Central memory CD8-positive, alpha-beta T cell (primary cell): ENCODE data around the gene KRT1.
A peak's percentile ranks its signal among the peaks of the same experiment; 100 is the strongest.

Experiments used
- ATAC-seq: fragments of 150-1000 bp; cut with Tn5 transposase; replicated peaks from 2 replicates; pipeline ENCODE4 v1.10.0; 2022; ENCODE audit warnings: mild to moderate bottlenecking, moderate FRiP score, moderate number of reproducible peaks; ENCODE audit not compliant: poor library complexity, severe bottlenecking; ENCODE audit errors: extremely low read depth
- DNase-seq, 2 donors: peaks; one replicate each; pipeline ENCODE4 v3.0.0; 2021; ENCODE audit warnings: low spot score in 2 of 2
- H3K27ac Mint-ChIP-seq: one replicate; pipeline ENCODE4 v1.8.0; 2022; ENCODE audit warnings: low read depth, mild to moderate bottlenecking, moderate library complexity, mixed read lengths
- H3K27me3 Mint-ChIP-seq: one replicate; pipeline ENCODE4 v1.8.0; 2022; ENCODE audit warnings: mixed read lengths
- H3K36me3 Mint-ChIP-seq: one replicate; pipeline ENCODE4 v1.8.0; 2022; ENCODE audit warnings: mild to moderate bottlenecking, moderate library complexity, mixed read lengths; ENCODE audit not compliant: insufficient read depth
- H3K4me1 Mint-ChIP-seq: one replicate; pipeline ENCODE4 v1.8.0; 2022; ENCODE audit warnings: mixed read lengths
- H3K4me3 Mint-ChIP-seq: one replicate; pipeline ENCODE4 v1.8.0; 2022; ENCODE audit warnings: mild to moderate bottlenecking, moderate library complexity, mixed read lengths
- H3K9me3 Mint-ChIP-seq: one replicate; pipeline ENCODE4 v1.8.0; 2022; ENCODE audit warnings: mixed read lengths

Gene KRT1

DNA sequence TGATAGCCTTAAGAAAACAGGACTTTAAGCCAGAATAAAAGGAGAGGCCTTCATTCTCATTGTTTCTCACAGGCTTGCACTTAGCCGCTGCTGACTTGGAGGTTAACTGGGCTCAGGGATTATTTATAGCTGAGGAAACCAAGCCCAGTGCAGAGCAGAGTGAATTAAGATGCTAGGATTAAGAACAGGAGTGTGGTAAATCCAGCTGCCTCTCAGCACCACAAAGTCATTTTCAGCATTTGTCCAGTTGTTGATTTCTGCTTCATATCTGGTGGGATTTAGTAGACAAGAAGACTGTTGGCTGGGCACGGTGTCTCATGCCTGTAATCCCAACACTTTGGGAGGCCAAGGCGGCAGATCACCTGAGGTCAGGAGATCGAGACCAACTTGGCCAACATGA is 47.6 kb downstream of the KRT1 start:
- ATAC-seq (no peak), DNase-seq (peak in 1 of 2 donors; percentile 3)
- Mint-ChIP-seq H3K36me3 (peaks cover 2% of the 10 kb centered on the region), H3K4me3 (no peak overlapping the region), H3K9me3 (no peaks in the 10 kb centered on the region), H3K27me3 (no peaks in the 10 kb centered on the region), H3K27ac (peak overlapping the region; percentile 58), H3K4me1 (peaks cover 57% of the 10 kb centered on the region)

- H3K9me3 Mint-ChIP-seq = no peaks in the 10 kb centered on the region
- H3K36me3 Mint-ChIP-seq = peaks cover 2% of the 10 kb centered on the region
- H3K27me3 Mint-ChIP-seq = no peaks in the 10 kb centered on the region
- ATAC-seq (no peak), DNase-seq (no peak)
- H3K4me1 Mint-ChIP-seq = peaks cover 60% of the 10 kb centered on the region
- H3K4me3 Mint-ChIP-seq = no peak overlapping the region
- H3K27ac Mint-ChIP-seq = peak overlapping the region; percentile 58
These were observed 48.3 kb downstream of the KRT1 start for GRCh38 chr12:52631676-52632459.

DNA sequence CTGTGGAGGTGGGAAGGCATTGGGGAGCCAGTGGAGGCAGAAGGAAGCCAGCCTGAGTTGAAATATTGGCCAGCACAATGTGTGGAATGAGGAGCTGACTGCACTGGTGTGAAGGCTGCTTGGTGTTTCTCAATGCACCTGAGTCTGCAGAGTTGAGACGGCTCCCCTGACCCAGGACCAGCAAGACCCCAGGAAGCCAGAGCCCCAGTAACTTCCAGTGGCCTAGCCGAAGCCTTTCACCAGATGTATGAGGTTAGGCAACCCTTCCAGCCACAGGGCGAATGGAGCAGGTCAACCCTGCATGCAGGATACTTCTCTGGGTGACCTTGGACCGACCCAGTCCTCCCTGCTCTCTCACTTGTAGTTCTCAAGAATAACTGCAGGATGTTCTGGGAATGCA is 48.9 kb downstream of the KRT1 start:
- ATAC-seq (no peak), DNase-seq (peak in 1 of 2 donors; percentile 5)
- Mint-ChIP-seq H3K4me3 (no peak overlapping the region), H3K27me3 (no peaks in the 10 kb centered on the region), H3K4me1 (peaks cover 56% of the 10 kb centered on the region), H3K27ac (peak overlapping the region; percentile 56), H3K9me3 (no peaks in the 10 kb centered on the region), H3K36me3 (peaks cover 2% of the 10 kb centered on the region)

- Mint-ChIP-seq H3K27ac (peak overlapping the region; percentile 56), H3K4me3 (peak overlapping the region; percentile 34)
These were observed 49.5 kb downstream of the KRT1 start for GRCh38 chr12:52630599-52631200.

GRCh38 chr12:52630008-52630500 is 50.2 kb downstream of the KRT1 start:
- peaks cover 52% of the 10 kb centered on the region for H3K4me1 Mint-ChIP-seq

More at GRCh38 chr12:52630599-52631200, 49.5 kb downstream of the KRT1 start:
- ATAC-seq (no peak), DNase-seq (no peak)
- Mint-ChIP-seq H3K4me1 (peaks cover 52% of the 10 kb centered on the region), H3K36me3 (no peaks in the 10 kb centered on the region), H3K9me3 (no peaks in the 10 kb centered on the region), H3K27me3 (no peaks in the 10 kb centered on the region)

DNA sequence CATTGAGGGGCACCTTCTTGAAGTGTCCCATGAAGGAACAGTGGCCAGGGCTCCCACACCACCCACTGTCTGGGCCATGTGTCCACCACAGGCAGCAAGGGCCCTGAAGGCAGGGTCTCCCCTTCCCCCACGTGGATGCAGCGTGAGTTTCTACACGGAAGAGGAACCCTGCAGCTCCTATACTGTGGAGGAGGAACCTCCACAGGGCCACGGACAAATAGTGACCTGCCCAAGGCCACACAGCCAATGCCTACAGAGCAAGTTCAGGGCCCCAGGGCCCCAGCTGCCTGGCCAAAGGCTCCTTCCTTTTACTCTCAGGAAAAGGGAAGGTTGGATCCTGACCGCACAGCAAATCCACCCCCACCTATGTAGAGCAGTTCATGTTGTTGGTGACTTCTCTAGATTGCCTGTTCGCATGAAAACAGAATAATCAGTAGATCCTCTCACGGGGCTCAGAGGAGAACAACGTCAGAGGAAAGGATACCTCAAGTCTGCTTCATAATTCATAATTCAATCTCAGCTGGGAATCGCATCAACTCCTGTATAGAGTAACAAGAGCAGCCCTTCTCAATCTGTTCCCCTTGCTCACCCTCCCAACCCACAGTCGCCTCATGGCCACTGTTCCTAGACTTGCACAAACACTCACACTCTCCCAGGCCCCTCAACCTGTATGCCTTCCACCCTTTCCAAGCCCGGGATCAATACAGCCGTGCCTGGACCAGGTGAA is 50.8 kb downstream of the KRT1 start:
- Mint-ChIP-seq H3K9me3 (no peaks in the 10 kb centered on the region), H3K27me3 (no peaks in the 10 kb centered on the region), H3K4me1 (peaks cover 51% of the 10 kb centered on the region), H3K4me3 (no peak overlapping the region), H3K27ac (no peak overlapping the region), H3K36me3 (no peaks in the 10 kb centered on the region)
- ATAC-seq (no peak), DNase-seq (peak in 1 of 2 donors; percentile 9)

More at GRCh38 chr12:52630008-52630500, 50.2 kb downstream of the KRT1 start:
- H3K36me3 Mint-ChIP-seq = no peaks in the 10 kb centered on the region
- no peaks in the 10 kb centered on the region for H3K27me3 Mint-ChIP-seq
- no peak for ATAC-seq
- no peaks in the 10 kb centered on the region for H3K9me3 Mint-ChIP-seq
- H3K27ac Mint-ChIP-seq = peak overlapping the region; percentile 56
- peak; percentile 6 to 9 for DNase-seq
- H3K4me3 Mint-ChIP-seq = peak overlapping the region; percentile 34

DNA sequence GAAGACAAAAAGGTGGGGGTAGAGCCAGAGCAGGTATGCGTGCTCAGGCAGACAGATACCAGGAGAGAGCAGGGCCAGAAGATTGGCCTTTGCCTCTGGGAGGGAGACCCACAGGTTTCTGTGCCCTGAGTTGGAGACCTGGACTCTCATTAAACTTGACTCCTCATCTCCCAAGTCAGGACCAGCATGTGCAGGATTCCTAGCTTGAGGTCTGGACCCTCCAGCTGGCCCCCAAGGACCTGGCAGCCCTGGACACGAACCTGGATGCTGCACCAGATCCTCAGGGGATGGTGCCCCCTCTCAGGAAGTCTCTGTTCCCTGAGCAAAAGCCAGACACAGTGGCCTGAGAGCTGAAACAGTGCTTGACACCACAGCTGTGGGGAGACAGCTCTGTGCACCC is 51.4 kb downstream of the KRT1 start:
- ATAC-seq (no peak), DNase-seq (peak in 1 of 2 donors; percentile 8)
- Mint-ChIP-seq H3K27ac (no peak overlapping the region), H3K4me3 (no peak overlapping the region), H3K4me1 (peaks cover 45% of the 10 kb centered on the region), H3K27me3 (no peaks in the 10 kb centered on the region), H3K36me3 (no peaks in the 10 kb centered on the region), H3K9me3 (no peaks in the 10 kb centered on the region)

DNA sequence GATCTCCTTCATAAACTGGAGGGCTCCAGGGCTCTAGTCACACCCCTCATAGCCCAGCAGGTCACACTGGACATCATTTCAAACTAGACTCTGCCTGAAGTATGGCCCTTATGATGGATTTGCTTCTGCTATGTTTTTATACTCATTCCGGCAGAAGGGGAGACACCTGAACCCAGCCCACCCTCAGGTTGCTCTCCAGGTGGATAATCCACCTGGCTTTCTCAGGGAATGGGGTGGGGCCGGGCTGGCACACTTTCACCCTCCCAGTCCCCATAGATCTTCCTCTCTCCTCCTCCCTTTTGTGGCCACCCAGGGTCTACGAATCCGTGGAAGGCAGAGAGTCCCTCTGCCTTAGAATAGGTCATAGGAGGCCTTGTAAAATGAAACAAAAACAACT is 52.1 kb downstream of the KRT1 start:
- Mint-ChIP-seq H3K27me3 (no peaks in the 10 kb centered on the region), H3K9me3 (no peaks in the 10 kb centered on the region), H3K4me3 (no peak overlapping the region), H3K27ac (no peak overlapping the region), H3K36me3 (no peaks in the 10 kb centered on the region), H3K4me1 (peaks cover 39% of the 10 kb centered on the region)
- DNase-seq (peak; percentile 2), ATAC-seq (no peak)

GRCh38 chr12:52627395-52628110 is 52.7 kb downstream of the KRT1 start:
- no peaks in the 10 kb centered on the region for H3K27me3 Mint-ChIP-seq
- DNase-seq (peak; percentile 2 to 7), ATAC-seq (no peak)
- no peak overlapping the region for H3K27ac Mint-ChIP-seq
- H3K4me1 Mint-ChIP-seq = peaks cover 35% of the 10 kb centered on the region
- H3K4me3 Mint-ChIP-seq = no peak overlapping the region
- no peaks in the 10 kb centered on the region for H3K36me3 Mint-ChIP-seq
- H3K9me3 Mint-ChIP-seq = no peaks in the 10 kb centered on the region
